ENCODE data around the gene DIS3L2.

GRCh38 chr2:232235716-232236115 lies 274.2 kb downstream of the DIS3L2 start:
- TF ChIP-seq EZH2 (IDR thresholded peaks at IDR 0.05) (no peak), POLR2AphosphoS5 (IDR thresholded peaks at IDR 0.05; ENCODE audit: borderline replicate concordance, low read depth, low read length) (no peak)
